Sigmoid colon (tissue), 4 donors: ENCODE measurements around the gene SPAG16.

Experiments
- POLR2AphosphoS5 ChIP-seq, 4 donors: sonication (generic); formaldehyde crosslinking; IDR thresholded peaks; one replicate each; pipeline ENCODE4 v1.6.1; 2017; ENCODE audit warnings: antibody characterized with exemption in 4 of 4
- TF ChIP-seq, protein P1 (sequence below), 4 experiments: fragments of 450-650 bp in 3 of 4; fragments of 200-600 bp in 1 of 4; IDR thresholded peaks; one replicate each; pipeline ENCODE4 v1.5.1; 2016 to 2019; ENCODE audit warnings: antibody characterized with exemption in 4 of 4, mild to moderate bottlenecking in 3 of 4, moderate library complexity in 2 of 4

DNA sequence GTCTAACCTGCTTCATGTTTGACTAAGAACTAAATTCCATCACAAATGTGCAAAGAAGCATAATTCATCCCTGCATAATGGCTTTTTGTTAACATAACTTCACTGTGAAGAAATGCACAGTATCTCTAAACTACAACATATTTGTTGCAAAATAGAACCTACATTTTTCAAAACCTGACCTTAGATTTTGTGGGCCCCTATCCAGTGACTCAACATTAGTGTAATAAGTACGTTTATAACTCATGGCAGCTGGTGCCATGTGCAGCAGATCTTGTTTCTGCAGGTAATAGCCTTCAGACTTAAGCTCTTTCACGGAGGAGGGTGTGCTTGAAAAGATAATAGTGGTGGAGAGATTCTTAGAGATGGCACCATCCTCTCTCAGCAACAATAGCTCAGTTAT is 1098.0 kb downstream of the SPAG16 start:
- TF ChIP-seq, protein P1, sequence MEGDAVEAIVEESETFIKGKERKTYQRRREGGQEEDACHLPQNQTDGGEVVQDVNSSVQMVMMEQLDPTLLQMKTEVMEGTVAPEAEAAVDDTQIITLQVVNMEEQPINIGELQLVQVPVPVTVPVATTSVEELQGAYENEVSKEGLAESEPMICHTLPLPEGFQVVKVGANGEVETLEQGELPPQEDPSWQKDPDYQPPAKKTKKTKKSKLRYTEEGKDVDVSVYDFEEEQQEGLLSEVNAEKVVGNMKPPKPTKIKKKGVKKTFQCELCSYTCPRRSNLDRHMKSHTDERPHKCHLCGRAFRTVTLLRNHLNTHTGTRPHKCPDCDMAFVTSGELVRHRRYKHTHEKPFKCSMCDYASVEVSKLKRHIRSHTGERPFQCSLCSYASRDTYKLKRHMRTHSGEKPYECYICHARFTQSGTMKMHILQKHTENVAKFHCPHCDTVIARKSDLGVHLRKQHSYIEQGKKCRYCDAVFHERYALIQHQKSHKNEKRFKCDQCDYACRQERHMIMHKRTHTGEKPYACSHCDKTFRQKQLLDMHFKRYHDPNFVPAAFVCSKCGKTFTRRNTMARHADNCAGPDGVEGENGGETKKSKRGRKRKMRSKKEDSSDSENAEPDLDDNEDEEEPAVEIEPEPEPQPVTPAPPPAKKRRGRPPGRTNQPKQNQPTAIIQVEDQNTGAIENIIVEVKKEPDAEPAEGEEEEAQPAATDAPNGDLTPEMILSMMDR (IDR thresholded peaks at IDR 0.05), result no peak
- TF ChIP-seq POLR2AphosphoS5 (IDR thresholded peaks at IDR 0.05), result no peak
